ENCODE results near the gene CLIC1.

Gene CLIC1

GRCh38 chr6:31736021-31736767 lies at the start of gene CLIC1:
CLIC1 (minus strand) TSS chr6:31736530; CDS start chr6:31736300, 230 bp downstream.
- peak; percentile 81 for DNase-seq

- DNase-seq: no peak
Measured at GRCh38 chr6:31785475-31785874, 49.1 kb upstream of the CLIC1 start.

GRCh38 chr6:31784098-31784925 lies 48.0 kb upstream of the CLIC1 start:
- no peak for DNase-seq

GRCh38 chr6:31782126-31782855 lies 46.0 kb upstream of the CLIC1 start:
- no peak for DNase-seq

- DNase-seq: no peak
Measured at GRCh38 chr6:31781244-31782125, 45.2 kb upstream of the CLIC1 start.

- no peak for DNase-seq
Measured at GRCh38 chr6:31780507-31781243, 44.3 kb upstream of the CLIC1 start.

- DNase-seq: no peak
Measured at GRCh38 chr6:31779908-31780307, 43.6 kb upstream of the CLIC1 start.

- DNase-seq: no peak
Measured at GRCh38 chr6:31778999-31779885, 42.9 kb upstream of the CLIC1 start.

- no peak for DNase-seq
Measured at GRCh38 chr6:31778193-31778592, 41.9 kb upstream of the CLIC1 start.

GRCh38 chr6:31777667-31778050 lies 41.3 kb upstream of the CLIC1 start:
- DNase-seq: no peak

GRCh38 chr6:31776989-31777666 lies 40.8 kb upstream of the CLIC1 start, which contains the start of gene VWA7:
VWA7 (minus strand) TSS chr6:31777328; CDS start chr6:31776779, 549 bp downstream.
- peak; percentile 82 for DNase-seq

GRCh38 chr6:31776485-31776988 lies 40.2 kb upstream of the CLIC1 start:
- DNase-seq: no peak

- DNase-seq: no peak
Measured at GRCh38 chr6:31775633-31776484, 39.5 kb upstream of the CLIC1 start.

- no peak for DNase-seq
Measured at GRCh38 chr6:31775184-31775583, 38.9 kb upstream of the CLIC1 start.

- no peak for DNase-seq
Measured at GRCh38 chr6:31771992-31772358, 35.6 kb upstream of the CLIC1 start.

- no peak for DNase-seq
Measured at GRCh38 chr6:31770860-31771259, 34.5 kb upstream of the CLIC1 start.

GRCh38 chr6:31769684-31770371 lies 33.5 kb upstream of the CLIC1 start:
- peak; percentile 86 for DNase-seq

Measured in stimulated activated CD4-positive, alpha-beta T cell treated with anti-CD3 and anti-CD28 coated beads, Interleukin-1b, Interleukin-23, amount 100 ng/mL, for 48 hours (primary cell).